GM12878 (cell line): Measurements from ENCODE around the gene NECTIN1.

ENCODE experiments used
- BACH1 ChIP-seq: fragments of 450-650 bp; IDR thresholded peaks from 2 replicates; pipeline ENCODE4 v1.6.1; 2017; ENCODE audit warnings: mild to moderate bottlenecking, borderline replicate concordance
- CHD2 ChIP-seq: IDR thresholded peaks from 2 replicates; pipeline ENCODE4 v1.6.1; 2011; ENCODE audit warnings: low read depth, low read length, improper control_type of control experiment, borderline replicate concordance
- EGR1 ChIP-seq, 2 experiments: IDR thresholded peaks; 1 replicate in 1 of 2; 2 replicates in 1 of 2; pipeline ENCODE4 v1.6.1; 2011 to 2012; ENCODE audit warnings: low read depth in 2 of 2, low read length in 2 of 2, borderline replicate concordance in 1 of 2, mild to moderate bottlenecking in 1 of 2, moderate library complexity in 1 of 2
- ETV6 ChIP-seq, 2 experiments: fragments of 450-650 bp in 1 of 2; IDR thresholded peaks in 1 of 2; conservative IDR thresholded peaks in 1 of 2; 2 replicates each; pipeline ENCODE4 v1.6.1; 2014; ENCODE audit warnings: antibody characterized with exemption in 1 of 2, borderline replicate concordance in 1 of 2, low read depth in 1 of 2, mild to moderate bottlenecking in 1 of 2, moderate library complexity in 1 of 2
- EZH2 ChIP-seq: IDR thresholded peaks from 2 replicates; pipeline ENCODE4 v1.6.1; 2012; ENCODE audit warnings: low read depth, mild to moderate bottlenecking, control low read depth, inconsistent platforms, low read length, borderline replicate concordance; ENCODE audit not compliant: control insufficient read depth
- IKZF1 ChIP-seq: fragments of 450-650 bp; conservative IDR thresholded peaks from 2 replicates; pipeline ENCODE4 v1.6.1; 2017; ENCODE audit warnings: antibody characterized with exemption, mild to moderate bottlenecking
- JUND ChIP-seq: IDR thresholded peaks from 2 replicates; pipeline ENCODE4 v1.6.1; 2012; ENCODE audit warnings: low read depth, mild to moderate bottlenecking, low read length, improper control_type of control experiment, moderate library complexity
- POLR2AphosphoS5 ChIP-seq: IDR thresholded peaks from 2 replicates; pipeline ENCODE4 v1.6.1; 2011; ENCODE audit warnings: mild to moderate bottlenecking, low read length, inconsistent platforms
- POU2F2 ChIP-seq: IDR thresholded peaks from 3 replicates; pipeline ENCODE4 v1.6.1; 2011; ENCODE audit warnings: low read depth, mild to moderate bottlenecking, low read length, borderline replicate concordance
- REST ChIP-seq: IDR thresholded peaks from 2 replicates; pipeline ENCODE4 v1.6.1; 2012; ENCODE audit warnings: mild to moderate bottlenecking, low read depth, low read length
- TF ChIP-seq, protein P1 (sequence below), 3 experiments: IDR thresholded peaks in 2 of 3; conservative IDR thresholded peaks in 1 of 3; 2 replicates each; pipeline ENCODE4 v1.5.1; 2011; ENCODE audit warnings: low read depth in 3 of 3, low read length in 3 of 3, mild to moderate bottlenecking in 3 of 3, control low read depth in 2 of 3, moderate library complexity in 2 of 3, inconsistent platforms in 1 of 3, mixed read lengths in 1 of 3; ENCODE audit not compliant: control insufficient read depth in 2 of 3, insufficient read depth in 1 of 3; ENCODE audit errors: extremely low read depth in 1 of 3
- TF ChIP-seq, protein P2 (sequence below): fragments of 450-650 bp; IDR thresholded peaks from 2 replicates; pipeline ENCODE4 v1.6.1; 2017; ENCODE audit warnings: mild to moderate bottlenecking
- TF ChIP-seq, protein P3 (sequence below): fragments of 150-350 bp; IDR thresholded peaks from 2 replicates; pipeline ENCODE4 v1.6.1; 2016; ENCODE audit warnings: low read depth, low read length

DNA sequence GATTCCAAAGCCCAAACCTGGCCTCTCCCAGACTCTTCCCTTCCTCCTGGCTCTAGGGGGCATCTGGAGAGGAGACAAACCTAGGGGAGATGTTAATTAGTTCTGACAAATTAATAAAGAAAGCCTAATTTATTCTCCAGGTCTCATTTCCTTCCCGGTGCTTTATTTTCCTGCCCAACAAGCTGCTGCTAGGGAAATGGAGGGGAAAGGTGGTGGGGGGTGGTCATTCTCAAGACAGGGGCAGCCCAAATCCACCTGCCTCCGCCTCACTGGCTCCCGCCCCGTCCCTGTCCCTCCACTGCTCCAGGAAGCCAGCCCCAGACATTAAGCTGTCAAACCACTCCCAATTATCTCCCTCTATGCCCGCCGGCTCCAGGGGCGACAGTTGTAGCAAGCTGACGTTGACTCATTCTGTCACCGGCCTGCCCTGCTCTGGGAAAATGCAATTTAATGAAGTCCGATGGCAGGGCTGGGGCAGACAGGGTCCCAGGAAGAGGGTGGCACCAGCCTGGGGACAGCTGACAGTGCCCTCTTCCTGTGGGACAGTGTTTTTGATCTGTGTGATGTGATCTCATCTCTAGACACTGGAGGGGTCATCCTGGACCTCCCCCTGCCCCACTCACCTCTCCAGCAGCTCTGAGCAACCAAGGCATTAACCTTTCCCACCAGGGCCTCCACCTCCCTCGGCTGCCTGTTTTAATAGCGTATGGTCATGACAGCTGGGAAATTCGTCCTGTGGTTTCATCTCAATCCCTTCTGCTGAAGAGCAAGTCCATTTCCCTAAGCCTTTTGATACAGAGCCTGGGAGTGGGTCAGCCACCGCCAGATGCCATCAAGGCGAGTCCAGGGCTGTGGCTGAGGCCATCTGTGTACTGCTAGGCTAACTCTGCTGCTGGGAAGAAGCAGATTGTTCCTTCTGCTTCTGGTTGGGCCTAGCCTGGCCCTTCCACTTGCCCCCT is 27.1 kb downstream of the NECTIN1 start:
- TF ChIP-seq, protein P1, sequence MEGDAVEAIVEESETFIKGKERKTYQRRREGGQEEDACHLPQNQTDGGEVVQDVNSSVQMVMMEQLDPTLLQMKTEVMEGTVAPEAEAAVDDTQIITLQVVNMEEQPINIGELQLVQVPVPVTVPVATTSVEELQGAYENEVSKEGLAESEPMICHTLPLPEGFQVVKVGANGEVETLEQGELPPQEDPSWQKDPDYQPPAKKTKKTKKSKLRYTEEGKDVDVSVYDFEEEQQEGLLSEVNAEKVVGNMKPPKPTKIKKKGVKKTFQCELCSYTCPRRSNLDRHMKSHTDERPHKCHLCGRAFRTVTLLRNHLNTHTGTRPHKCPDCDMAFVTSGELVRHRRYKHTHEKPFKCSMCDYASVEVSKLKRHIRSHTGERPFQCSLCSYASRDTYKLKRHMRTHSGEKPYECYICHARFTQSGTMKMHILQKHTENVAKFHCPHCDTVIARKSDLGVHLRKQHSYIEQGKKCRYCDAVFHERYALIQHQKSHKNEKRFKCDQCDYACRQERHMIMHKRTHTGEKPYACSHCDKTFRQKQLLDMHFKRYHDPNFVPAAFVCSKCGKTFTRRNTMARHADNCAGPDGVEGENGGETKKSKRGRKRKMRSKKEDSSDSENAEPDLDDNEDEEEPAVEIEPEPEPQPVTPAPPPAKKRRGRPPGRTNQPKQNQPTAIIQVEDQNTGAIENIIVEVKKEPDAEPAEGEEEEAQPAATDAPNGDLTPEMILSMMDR (IDR thresholded peaks at IDR 0.05 in 2 of 3, conservative IDR thresholded peaks at IDR 0.05 in 1 of 3; ENCODE audit: control insufficient read depth in 2 of 3, extremely low read depth in 1 of 3, insufficient read depth in 1 of 3, low read depth in 3 of 3, low read length in 3 of 3), result no peak
- TF ChIP-seq REST (no peak), IKZF1 (no peak), ETV6 (conservative IDR thresholded peaks at IDR 0.05 in 1 of 2, IDR thresholded peaks at IDR 0.05 in 1 of 2; ENCODE audit: borderline replicate concordance in 1 of 2, low read depth in 1 of 2) (no peak), JUND (no peak), POLR2AphosphoS5 (no peak), POU2F2 (no peak), CHD2 (no peak), BACH1 (no peak), EGR1 (IDR thresholded peaks at IDR 0.05; ENCODE audit: borderline replicate concordance in 1 of 2, low read depth in 2 of 2, low read length in 2 of 2) (no peak), EZH2 (no peak)
- TF ChIP-seq, protein P2, sequence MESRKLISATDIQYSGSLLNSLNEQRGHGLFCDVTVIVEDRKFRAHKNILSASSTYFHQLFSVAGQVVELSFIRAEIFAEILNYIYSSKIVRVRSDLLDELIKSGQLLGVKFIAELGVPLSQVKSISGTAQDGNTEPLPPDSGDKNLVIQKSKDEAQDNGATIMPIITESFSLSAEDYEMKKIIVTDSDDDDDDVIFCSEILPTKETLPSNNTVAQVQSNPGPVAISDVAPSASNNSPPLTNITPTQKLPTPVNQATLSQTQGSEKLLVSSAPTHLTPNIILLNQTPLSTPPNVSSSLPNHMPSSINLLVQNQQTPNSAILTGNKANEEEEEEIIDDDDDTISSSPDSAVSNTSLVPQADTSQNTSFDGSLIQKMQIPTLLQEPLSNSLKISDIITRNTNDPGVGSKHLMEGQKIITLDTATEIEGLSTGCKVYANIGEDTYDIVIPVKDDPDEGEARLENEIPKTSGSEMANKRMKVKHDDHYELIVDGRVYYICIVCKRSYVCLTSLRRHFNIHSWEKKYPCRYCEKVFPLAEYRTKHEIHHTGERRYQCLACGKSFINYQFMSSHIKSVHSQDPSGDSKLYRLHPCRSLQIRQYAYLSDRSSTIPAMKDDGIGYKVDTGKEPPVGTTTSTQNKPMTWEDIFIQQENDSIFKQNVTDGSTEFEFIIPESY, result no peak
- TF ChIP-seq, protein P3, sequence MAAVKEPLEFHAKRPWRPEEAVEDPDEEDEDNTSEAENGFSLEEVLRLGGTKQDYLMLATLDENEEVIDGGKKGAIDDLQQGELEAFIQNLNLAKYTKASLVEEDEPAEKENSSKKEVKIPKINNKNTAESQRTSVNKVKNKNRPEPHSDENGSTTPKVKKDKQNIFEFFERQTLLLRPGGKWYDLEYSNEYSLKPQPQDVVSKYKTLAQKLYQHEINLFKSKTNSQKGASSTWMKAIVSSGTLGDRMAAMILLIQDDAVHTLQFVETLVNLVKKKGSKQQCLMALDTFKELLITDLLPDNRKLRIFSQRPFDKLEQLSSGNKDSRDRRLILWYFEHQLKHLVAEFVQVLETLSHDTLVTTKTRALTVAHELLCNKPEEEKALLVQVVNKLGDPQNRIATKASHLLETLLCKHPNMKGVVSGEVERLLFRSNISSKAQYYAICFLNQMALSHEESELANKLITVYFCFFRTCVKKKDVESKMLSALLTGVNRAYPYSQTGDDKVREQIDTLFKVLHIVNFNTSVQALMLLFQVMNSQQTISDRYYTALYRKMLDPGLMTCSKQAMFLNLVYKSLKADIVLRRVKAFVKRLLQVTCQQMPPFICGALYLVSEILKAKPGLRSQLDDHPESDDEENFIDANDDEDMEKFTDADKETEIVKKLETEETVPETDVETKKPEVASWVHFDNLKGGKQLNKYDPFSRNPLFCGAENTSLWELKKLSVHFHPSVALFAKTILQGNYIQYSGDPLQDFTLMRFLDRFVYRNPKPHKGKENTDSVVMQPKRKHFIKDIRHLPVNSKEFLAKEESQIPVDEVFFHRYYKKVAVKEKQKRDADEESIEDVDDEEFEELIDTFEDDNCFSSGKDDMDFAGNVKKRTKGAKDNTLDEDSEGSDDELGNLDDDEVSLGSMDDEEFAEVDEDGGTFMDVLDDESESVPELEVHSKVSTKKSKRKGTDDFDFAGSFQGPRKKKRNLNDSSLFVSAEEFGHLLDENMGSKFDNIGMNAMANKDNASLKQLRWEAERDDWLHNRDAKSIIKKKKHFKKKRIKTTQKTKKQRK, result no peak
